Osteoblast (primary cell): ENCODE data around the gene P4HA2. TPM values are rescaled to one million over a fixed set of nuclear protein-coding genes. Genes with fewer than 3 reads are reported as not detected.
A peak's percentile ranks its signal among the peaks of the same experiment; 100 is the strongest.
"Not testable (repeated sequence)": the region's sequence is repeated elsewhere in the genome, so short reads cannot be mapped to it uniquely, and the experiment has no call there.

Experiments used
- DNase-seq: peaks from one replicate; pipeline ENCODE4 v3.0.0; 2011; ENCODE audit warnings: low spot score, mixed read lengths; ENCODE audit not compliant: insufficient read length; ENCODE audit errors: missing footprints
- H2AFZ ChIP-seq: 2 replicates; pipeline ENCODE4 v1.6.0; 2011; ENCODE audit warnings: mild to moderate bottlenecking, low read length
- H3K27ac ChIP-seq: 2 replicates; pipeline ENCODE4 v1.5.1; 2011; ENCODE audit warnings: mild to moderate bottlenecking, low read depth, low read length, moderate library complexity
- H3K27me3 ChIP-seq: 2 replicates; pipeline ENCODE4 v1.6.0; 2012; ENCODE audit warnings: mild to moderate bottlenecking, control low read depth, inconsistent platforms, low read length, moderate library complexity; ENCODE audit not compliant: insufficient read depth
- H3K36me3 ChIP-seq: 2 replicates; pipeline ENCODE4 v1.5.1; 2011; ENCODE audit warnings: mild to moderate bottlenecking, low read length, control low read depth, moderate library complexity; ENCODE audit not compliant: insufficient read depth
- H3K4me1 ChIP-seq: 2 replicates; pipeline ENCODE4 v1.5.1; 2011; ENCODE audit warnings: mild to moderate bottlenecking, low read length, control low read depth, moderate library complexity; ENCODE audit not compliant: insufficient read depth
- H3K4me2 ChIP-seq: 2 replicates; pipeline ENCODE4 v1.6.0; 2011; ENCODE audit warnings: mild to moderate bottlenecking, low read length; ENCODE audit not compliant: insufficient read depth
- H3K4me3 ChIP-seq: fragments of 200-600 bp; sonication (generic); 3 replicates; pipeline ENCODE4 v1.5.1; 2012; ENCODE audit warnings: mild to moderate bottlenecking, low read length, inconsistent platforms; ENCODE audit not compliant: insufficient read depth
- H3K79me2 ChIP-seq: 2 replicates; pipeline ENCODE4 v1.6.0; 2012; ENCODE audit warnings: mild to moderate bottlenecking, low read length, control low read depth, inconsistent platforms; ENCODE audit not compliant: insufficient read depth
- H3K9me3 ChIP-seq: 2 replicates; pipeline ENCODE4 v1.5.1; 2011; ENCODE audit warnings: low read depth, low read length, control low read depth
- H4K20me1 ChIP-seq: 2 replicates; pipeline ENCODE4 v1.6.0; 2012; ENCODE audit warnings: mild to moderate bottlenecking, low read length, control low read depth; ENCODE audit not compliant: insufficient read depth
- CTCF ChIP-seq: IDR thresholded peaks from 2 replicates; pipeline ENCODE4 v1.5.1; 2011; ENCODE audit warnings: mild to moderate bottlenecking, low read depth, low read length, moderate library complexity; ENCODE audit errors: extremely low read depth
- total RNA-seq: library from RNA; depleted of rRNA; stranded (reverse); fragments of >200 nt; gene quantifications from 2 replicates; pipeline ENCODE4 v1.2.3, GENCODE V29; 2012

P4HA2 gene
- total RNA-seq, 1 donor = 186 TPM

DNA sequence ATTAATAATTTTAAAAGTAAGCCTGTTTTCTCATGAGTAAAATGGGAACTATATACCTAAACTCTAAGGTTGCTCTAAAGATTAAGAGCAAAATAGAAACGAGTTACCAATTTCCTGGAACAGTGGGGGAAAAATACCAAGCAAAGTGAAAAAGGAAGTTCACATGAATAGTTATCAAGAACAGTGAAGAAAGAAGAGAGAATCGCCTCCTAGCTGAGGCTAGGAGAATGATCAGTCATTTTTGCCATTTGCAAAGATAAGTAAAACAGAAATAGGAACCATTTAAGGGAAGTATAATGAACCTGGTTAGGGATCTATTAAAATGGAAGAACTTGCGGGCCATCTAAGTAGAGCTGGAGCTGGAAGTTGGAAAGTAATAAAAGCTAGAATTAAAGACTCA lies 50.7 kb downstream of the P4HA2 start:
- Histone ChIP-seq H3K27ac (no peak overlapping the region), H3K36me3 (no peaks in the 10 kb centered on the region), H3K4me2 (no peak overlapping the region), H3K9me3 (no peaks in the 10 kb centered on the region), H3K27me3 (no peaks in the 10 kb centered on the region), H2AFZ (no peak overlapping the region), H3K79me2 (no peaks in the 10 kb centered on the region), H3K4me3 (no peak overlapping the region), H3K4me1 (peaks cover 3% of the 10 kb centered on the region), H4K20me1 (no peaks in the 10 kb centered on the region)
- DNase-seq = no peak
- peak; percentile 35 for TF ChIP-seq CTCF

DNA sequence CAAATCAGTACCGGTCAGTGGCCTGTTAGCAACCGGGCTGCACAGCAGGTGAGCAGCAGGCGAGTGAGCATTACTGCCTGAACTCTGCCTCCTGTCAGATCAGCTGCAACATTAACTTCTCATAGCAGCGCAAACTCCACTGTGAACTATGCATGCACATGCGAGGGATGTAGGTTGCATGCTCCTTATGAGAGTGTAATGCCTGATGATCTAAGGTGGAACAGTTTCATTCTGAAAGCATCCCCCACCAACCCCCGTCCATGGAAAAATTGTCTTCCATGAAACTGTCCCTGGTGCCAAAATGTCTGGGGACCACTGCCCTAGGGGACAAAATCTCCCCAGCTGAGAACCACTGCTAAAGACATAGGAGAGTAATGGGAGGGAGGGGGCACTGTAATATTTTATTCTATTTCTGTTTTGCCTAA lies 51.1 kb downstream of the P4HA2 start:
- DNase-seq = no peak
- H3K4me3 ChIP-seq = no peak overlapping the region
- peaks cover 3% of the 10 kb centered on the region for H3K4me1 ChIP-seq
- H3K27me3 ChIP-seq = no peaks in the 10 kb centered on the region
- H3K9me3 ChIP-seq = no peaks in the 10 kb centered on the region
- no peak for TF ChIP-seq CTCF
- H3K27ac ChIP-seq = no peak overlapping the region
- H2AFZ ChIP-seq = no peak overlapping the region
- no peaks in the 10 kb centered on the region for H3K36me3 ChIP-seq
- H3K4me2 ChIP-seq = no peak overlapping the region
- H3K79me2 ChIP-seq = no peaks in the 10 kb centered on the region
- H4K20me1 ChIP-seq = no peaks in the 10 kb centered on the region

DNA sequence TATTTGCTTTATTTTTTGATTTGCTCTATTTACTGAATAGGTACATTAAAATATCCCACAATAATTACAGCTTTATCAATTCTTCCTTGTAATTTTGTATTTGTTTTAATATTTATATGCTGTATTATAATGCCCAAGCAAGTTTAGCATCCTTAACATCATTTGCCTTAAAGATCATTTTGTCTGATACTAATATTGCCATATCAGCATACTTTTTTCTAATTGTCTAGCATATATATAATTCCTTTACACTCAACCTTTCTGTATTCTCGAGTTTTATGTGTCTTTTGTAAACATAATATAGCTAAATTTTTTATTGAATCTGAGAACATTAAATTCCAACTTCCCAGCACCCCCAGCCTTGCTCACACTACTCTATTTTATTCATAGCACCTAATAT lies 64.7 kb downstream of the P4HA2 start:
- Histone ChIP-seq H3K9me3 (no peaks in the 10 kb centered on the region), H3K4me2 (no peak overlapping the region), H3K27me3 (peaks cover 2% of the 10 kb centered on the region), H4K20me1 (no peaks in the 10 kb centered on the region), H3K79me2 (no peaks in the 10 kb centered on the region), H3K36me3 (no peaks in the 10 kb centered on the region), H3K4me1 (no peaks in the 10 kb centered on the region), H2AFZ (no peak overlapping the region), H3K27ac (no peak overlapping the region), H3K4me3 (no peak overlapping the region)
- no peak for DNase-seq
- no peak for TF ChIP-seq CTCF

GRCh38 chr5:132161574-132162326 lies 65.9 kb downstream of the P4HA2 start:
- not testable (repeated sequence) for H3K27me3 ChIP-seq, H3K27ac ChIP-seq, H3K4me2 ChIP-seq, H3K79me2 ChIP-seq, H2AFZ ChIP-seq, DNase-seq, H3K4me1 ChIP-seq, H3K36me3 ChIP-seq, H4K20me1 ChIP-seq, H3K9me3 ChIP-seq, H3K4me3 ChIP-seq
